Measurements from ENCODE around the gene RYK.

- TF ChIP-seq CTCF (IDR thresholded peaks at IDR 0.05) = no peak
- no peak for TF ChIP-seq POLR2AphosphoS5 (IDR thresholded peaks at IDR 0.05)
Measured at GRCh38 chr3:134239538-134239937, 11.1 kb downstream of the RYK start.
